ENCODE results near the gene LMAN2L.
A peak's percentile ranks its signal among the peaks of the same experiment; 100 is the strongest.

LMAN2L gene, protein sequence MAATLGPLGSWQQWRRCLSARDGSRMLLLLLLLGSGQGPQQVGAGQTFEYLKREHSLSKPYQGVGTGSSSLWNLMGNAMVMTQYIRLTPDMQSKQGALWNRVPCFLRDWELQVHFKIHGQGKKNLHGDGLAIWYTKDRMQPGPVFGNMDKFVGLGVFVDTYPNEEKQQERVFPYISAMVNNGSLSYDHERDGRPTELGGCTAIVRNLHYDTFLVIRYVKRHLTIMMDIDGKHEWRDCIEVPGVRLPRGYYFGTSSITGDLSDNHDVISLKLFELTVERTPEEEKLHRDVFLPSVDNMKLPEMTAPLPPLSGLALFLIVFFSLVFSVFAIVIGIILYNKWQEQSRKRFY

DNA sequence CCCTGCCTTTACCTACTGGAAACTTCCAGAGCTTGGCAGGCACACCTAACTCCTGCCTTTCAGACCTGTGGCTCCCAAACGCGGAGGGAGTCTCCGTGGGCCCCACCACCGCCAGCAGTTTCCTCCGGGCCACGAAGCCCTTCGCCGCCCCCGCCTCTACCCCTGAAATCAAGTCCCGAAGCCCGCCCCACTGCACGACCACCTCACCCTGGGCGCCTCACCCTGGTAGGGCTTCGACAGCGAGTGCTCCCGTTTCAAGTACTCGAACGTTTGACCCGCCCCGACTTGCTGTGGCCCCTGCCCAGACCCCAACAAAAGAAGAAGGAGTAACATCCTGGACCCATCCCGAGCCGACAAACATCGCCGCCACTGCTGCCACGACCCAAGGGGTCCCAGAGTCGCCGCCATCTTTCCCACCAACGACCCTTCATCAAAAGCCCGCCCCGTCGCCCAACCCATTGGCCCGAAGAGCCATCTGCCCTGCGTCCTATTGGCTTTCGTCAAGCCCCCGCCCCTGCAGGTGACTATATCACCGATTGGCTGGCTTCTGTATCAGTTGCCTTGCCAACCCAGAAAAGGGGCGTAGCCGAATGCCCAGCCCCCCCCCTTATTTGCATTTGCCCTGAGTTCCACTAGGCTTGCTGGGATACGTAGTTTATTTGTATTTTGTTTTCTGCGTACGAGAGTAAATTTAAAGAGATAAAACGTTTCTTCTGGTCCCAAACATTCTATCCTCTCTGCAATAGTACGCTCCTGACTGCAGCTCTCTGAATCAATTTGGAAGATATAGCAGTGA, at the start of gene LMAN2L:
LMAN2L (minus strand) TSS at position 432 of the 796 bp plus-strand sequence; CDS start at position 408, 24 bp downstream.
- DNase-seq, result peak; percentile 81

DNA sequence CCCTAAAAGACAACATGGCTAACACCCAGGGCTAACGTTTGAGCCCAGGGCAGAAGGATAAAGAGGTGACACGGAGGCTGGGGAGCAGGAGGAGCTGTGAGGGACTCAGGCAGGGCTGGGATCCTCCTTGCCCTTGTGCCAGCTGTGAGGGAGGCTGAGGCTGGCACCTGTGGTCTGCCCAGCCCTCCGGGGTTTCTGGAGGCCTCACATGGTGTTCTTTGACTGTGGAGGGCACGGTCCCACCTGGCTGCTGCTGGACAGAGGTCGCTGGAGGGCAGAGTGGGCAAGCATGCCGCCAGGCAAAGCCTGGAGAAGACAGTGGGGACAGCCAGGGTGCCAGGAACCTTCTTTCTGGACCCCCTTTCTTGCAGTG, 49.4 kb upstream of the LMAN2L start:
- DNase-seq, result no peak

DNA sequence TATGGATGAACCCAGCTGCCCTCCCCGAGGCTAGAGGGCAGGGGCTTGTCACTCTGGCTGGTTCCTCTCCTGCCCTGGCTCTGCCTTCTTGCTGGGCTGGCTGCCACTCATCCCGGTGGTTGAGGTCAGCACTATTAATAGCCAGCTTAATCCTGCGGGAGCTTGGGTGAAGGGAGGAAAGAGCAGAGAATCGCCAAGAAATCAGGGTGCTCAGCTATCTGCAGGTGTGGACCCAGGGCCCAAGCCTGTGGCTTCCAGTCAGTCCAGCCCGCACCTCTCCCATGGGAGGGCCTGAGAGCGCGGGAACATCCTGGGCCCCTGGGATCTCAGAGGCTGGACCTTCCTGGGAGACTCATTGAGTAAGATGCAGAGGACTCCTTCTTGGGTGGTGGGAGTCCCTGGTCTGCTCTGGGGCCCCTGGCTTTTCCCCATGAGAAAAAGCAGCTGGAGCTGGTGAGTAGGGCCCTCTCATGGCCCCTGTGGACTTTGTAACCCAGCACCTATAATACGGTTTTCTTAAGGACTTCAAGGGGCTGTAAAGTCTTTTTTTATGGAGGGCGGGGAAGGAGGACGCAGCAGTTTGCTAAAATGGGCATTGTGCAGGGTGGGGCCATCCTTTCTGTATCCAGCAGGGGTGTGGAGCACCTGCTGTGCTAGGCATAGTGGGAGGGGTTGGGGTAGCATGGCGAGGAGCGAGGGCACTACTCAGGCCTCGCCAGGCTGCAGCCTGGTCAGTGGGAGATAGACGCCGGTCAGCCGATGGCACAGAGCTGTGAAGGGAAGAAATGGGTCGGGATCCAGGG, 48.8 kb upstream of the LMAN2L start:
- DNase-seq, result no peak

DNA sequence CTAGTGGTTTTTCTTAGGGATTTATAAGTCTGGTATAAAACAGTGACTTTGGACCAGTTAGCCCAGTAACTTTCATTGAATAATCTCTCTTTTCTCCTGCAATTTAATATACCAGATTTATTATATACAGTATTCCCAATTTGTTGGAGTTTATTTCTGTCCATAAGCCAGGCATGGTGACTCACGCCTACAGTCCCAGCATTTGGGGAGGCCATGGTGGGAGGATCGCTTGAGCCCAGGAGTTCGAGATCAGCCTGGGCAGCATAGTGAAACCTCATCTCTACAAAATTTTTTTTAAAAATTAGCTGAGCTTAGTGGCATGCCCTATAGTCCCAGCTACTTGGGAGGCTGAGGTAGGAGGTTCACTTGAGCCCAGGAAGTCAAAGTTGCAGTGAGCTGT, 47.5 kb upstream of the LMAN2L start:
- no peak for DNase-seq

DNA sequence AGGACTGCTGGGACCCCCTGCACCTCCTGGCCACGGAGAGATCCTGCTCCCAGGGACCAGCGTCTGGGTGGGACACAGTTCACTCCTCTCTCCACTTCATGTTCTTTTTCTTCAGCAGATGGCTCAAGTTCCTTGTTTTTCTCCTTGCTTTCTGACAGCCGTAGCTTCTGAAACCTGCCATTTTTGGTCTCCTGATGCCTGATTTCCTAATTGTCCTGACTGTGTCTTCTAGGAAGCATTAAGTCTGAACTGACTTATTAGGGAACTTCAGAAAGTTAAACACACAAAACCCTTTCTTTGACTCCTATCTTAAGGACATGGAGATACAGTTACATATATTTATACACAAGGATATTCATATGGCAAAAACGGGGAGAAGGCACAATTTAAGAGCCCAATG, 43.5 kb upstream of the LMAN2L start:
- no peak for DNase-seq

DNA sequence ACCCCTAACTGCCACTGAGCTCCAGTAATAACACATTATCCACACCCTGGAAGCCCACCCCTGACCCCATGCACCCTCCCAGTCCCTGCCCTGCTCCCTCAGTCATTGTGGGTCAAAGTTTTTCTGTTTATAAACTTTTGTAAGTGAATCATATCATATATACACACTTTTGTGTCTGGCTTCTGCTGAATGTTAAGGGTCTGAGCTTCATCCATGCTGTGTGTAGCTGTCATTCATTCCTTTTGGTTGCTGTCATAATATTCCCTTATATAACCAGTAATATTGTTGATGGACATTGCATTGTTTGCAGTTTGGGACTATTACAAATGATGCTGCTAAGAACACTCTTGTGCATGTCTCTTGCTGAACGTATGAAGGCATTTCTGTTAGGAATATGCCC, 35.3 kb upstream of the LMAN2L start:
- no peak for DNase-seq

DNA sequence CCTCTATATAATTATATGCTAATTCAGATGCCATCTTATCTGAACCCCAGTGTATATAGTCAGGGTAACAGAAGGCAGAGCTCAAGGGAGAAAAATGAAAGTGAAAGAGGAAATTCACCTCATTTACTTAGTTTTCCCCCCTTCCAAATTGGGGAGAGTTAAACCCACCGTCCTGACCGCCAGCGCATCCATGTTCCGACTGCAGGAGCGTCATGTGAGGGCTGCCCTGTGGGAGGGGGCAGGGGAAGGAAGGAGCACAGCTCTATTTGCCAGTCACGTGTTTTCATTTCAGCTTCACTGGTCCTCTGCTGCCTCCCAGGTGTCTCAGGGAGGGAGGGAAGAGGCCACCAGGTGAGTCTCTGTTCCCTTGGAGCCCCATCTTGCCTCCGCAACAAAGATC, 34.1 kb upstream of the LMAN2L start:
- no peak for DNase-seq

DNA sequence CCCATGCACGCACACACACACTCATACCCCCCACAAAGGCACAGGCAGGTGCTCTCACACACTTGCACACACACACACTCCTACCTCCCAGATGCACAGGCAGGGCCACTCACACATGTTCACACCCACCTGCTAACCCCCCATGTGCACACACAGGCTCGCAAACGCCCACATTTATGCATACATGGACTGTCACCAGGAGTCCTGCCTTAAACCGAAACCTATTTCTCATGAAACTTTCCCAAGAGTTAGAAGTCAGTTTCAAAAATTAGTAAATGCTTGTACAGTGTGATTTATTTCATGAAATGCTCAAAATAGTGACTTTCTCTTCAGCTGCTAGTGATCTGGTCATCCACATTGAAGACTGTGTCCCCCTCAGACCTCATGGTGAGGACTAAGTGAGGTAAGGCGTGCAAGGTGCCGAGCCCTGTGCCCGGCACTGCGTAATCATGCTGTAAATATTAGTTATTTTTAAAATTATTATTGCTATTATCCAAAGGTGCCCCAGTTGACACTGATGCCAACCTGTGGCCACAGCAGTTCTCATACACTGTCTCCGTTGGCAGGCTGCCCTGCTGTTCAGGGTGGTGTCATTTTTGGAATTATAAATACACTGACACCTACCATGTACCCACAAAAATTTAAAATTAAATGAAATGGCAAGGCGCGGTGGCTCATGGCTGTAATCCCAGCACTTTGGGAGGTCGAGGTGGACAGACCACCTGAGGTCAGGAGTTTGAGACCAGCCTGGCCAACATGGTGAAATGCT, 33.2 kb upstream of the LMAN2L start:
- no peak for DNase-seq

DNA sequence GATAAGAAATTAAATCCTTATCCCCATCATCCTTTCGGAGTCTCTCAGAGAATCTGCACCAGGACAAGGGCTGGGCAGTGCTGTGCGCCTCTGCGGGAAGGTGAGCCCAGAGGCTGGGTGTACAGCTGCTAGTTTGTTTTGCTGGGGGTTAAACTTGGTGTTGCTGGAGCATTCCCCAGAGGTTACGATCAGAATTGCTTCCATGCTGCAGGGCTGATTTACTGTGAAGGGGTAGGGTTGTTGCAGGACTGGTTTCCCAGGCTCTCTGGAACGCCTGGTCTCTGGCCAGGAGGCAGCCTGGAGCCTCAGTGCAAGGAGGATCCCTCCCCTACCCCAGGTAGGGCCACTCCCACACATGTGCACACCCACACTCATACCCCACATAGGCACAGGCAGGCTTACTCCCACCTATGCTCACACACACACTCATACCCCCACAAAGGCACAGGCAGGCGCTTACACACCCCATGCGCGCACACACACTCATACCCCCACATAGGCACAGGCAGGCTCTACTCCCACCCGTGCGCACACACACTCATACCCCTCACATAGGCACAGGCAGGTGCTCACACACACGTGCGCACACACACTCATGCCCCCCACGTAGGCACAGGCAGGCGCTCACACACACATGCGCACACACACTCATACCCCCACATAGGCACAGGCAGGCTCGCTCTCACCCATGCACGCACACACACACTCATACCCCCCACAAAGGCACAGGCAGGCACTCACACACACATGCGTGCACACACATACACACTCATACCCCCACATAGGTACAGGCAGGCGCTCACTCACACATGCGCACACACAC, 32.1 kb upstream of the LMAN2L start:
- no peak for DNase-seq

DNA sequence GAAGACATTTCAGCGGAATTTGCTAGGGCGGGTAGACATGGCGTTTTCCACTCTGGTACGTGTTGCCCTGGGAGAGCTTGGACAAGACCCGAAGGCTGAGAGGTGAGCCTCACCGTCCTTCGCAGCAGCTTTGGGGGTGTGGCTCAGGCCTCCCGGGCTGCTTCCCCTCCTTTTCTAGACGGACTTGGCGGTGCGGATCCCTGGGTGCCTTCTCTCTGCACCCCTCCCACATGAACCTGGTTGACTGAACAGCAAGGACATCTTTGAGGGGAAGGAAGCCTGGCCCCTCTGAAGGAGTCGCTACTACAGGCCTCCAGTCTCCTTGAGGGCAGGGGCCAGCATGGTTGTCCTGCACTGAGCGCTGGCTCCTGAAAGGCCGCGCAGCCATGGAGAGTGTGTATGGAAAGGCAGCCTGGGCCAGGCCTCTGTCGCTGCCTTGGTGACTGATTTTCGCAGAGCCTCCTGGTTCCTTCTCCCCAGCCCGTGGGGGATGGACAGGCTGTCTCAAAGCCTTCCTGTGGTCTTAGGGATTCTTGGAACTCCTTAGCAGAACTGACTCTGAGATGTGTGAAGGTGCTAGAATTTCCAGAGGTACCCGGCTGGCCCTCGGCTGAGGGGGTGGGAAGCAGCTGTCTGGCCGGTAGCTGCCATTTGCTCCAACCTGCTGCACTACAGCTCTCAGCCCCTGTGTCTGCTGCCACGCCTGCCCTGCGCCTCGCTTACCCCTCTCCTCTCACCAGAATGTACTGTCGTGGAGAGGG, 30.8 kb upstream of the LMAN2L start:
- no peak for DNase-seq

DNA sequence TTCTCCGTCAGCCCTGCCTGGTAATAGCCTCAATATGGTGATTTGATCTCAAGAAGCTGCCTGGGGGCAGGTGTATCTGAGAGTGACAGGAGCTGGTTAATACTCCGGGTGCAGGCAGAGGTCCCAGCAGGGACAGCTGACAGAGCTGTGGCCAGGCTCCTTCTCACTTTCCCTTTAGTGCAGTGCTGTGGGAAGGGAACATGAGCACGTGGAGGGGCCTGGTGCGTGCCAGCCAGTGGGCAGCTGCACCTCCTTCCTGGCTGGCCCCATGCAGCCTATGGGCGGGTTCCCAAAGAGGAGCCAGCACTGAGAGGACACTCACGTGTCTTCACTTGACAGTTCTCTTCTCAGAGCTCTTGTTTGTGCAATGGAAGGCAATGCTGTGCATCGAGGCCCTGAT, 29.9 kb upstream of the LMAN2L start:
- no peak for DNase-seq

DNA sequence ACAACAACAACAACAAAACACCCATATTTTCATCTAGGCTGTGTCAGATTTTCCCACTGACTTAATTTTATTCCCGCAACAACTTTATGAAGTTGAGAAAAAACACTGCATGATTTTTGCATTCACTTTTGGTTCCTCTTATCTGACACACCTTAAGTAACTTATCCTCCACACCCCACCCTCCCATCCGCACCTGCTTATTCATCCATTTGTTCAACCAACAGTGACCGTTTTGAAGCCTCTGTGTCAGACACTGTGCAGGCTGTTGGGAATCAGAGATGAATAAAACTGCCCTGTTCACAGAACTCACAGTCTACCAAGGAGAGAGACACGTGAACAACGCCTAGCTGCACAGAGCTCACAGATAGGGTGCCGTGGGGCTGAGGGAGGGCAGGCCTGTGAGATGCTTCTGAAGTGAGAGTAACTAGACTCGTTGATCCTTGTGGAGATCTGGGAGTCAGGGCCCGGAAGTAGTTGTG, 28.3 kb upstream of the LMAN2L start:
- DNase-seq, result no peak

DNA sequence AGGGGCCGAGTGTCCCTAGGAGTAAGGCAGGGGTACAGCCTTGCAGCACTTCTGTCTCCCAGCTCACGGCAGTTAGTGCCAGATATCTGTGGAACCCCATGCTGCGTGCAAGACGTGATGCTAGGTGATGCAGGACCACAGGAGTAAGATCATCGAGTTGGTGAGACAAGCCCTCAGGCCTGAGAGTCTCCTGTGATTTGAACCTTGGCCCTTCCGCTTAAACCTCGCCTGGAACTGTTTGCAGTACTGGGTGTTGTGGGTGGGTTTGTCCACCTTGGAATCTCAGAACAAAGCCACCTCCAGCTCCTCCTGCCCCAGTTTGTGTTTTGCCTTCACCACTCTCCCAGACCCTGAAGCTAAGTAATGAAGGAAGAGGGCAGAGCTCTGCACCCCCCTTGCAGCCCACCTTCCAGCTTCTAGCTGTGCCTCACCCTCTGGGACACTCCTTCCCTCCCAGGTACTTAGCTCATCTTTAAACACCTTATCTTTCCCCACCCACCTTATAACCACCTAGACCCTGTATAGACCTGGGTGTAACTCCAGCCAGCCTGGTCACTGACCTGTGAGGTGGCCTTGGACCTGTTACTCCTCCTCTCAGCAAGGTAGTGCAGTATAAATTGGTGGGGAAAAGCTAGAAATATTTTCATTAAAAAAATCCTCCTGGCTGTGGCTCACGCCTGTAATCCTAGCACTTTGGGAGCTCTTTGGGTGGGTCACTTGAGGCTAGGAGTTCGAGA, 27.4 kb upstream of the LMAN2L start:
- no peak for DNase-seq

DNA sequence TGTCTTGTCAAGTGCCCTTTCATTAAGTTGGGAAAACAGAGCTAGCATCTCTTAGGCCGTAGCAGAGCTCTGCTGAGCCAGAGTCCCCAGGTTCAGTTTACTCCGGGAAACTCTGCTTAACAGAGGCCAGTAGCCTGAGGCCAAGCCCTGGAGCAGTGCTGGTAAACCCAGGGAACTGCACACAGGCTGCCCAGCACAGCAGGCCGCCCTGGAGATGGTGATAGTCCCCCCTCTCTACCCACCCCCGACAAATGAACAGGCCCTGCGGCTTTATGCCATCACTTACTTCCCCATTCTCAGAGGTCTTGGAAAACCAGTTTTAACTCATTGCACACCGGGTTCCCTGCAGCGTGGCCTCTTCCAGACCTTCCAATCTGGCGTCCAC, 24.4 kb upstream of the LMAN2L start:
- DNase-seq, result no peak

DNA sequence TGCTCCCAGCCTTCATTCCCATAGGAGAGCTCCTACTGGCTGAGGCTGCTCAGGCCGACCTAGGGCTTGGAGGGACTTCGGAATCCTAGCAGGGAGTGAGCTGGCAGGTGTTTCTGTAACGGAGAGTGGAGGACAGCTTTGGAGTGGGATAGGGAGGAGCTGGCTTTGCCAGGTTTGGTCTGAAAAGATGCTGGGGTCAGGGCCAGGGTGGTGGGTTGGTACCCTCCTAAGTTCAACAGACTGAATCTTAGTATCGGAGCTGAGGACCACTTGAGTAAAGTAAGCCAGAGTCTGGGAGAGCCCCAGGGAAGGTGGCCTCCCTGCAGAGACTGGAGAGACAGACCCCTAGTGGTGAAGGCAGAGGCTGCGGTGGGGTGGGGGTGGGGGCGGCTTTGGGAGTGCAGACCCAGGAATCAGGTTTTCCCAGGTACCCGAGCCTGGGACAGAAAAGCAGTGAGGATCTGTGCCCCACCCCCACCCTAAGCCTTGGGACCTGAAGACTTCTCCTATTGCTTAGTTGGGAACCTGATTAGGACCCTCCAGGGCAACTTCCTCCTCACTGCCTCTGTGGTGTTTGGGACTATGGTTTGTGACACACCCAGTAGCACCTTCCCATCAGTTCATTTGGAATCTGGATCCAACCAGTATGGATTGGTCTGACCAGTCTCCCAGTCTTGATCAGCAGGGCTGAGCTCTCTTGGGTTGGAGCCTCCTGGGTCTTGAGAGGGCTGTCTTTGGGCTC, 23.8 kb upstream of the LMAN2L start:
- no peak for DNase-seq

DNA sequence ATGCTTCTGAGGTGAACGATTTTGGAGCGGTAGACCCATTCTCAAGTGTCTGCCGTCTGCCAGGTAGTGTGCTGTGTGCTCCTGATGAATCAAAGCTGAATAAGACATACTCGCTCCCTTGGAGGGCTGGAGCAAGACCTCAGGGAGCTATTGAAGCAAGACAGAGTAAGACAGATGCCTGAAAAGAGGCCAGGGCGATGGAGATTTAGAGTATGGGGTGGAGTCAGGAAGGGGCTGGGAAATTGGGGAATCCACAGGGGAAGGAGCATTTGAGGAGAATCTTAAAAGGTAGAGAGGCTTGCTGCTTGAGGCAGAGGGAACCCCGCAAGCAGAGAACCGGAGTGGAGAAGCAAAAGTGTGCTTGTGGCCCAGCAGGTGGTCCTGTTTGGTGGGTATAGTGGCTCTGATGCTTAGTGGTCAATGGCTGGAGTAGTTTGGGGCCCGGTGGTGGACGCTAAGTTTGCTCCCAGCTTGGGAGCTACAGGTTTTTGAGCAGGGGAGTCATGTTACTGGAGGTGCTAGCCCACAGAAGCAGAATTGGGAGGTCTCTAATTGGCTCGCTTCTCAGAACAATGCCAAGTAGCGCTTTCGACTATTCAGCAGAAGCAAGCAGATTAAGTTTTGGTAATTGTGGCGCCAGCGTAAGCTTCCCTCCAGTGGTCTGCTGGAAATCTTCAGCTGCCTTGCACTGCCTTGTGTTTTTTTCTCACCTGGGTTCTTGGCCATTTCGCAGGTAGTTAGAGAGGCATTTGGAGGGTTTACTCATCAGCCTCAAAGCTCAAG, 22.9 kb upstream of the LMAN2L start:
- DNase-seq, result peak; percentile 12

DNA sequence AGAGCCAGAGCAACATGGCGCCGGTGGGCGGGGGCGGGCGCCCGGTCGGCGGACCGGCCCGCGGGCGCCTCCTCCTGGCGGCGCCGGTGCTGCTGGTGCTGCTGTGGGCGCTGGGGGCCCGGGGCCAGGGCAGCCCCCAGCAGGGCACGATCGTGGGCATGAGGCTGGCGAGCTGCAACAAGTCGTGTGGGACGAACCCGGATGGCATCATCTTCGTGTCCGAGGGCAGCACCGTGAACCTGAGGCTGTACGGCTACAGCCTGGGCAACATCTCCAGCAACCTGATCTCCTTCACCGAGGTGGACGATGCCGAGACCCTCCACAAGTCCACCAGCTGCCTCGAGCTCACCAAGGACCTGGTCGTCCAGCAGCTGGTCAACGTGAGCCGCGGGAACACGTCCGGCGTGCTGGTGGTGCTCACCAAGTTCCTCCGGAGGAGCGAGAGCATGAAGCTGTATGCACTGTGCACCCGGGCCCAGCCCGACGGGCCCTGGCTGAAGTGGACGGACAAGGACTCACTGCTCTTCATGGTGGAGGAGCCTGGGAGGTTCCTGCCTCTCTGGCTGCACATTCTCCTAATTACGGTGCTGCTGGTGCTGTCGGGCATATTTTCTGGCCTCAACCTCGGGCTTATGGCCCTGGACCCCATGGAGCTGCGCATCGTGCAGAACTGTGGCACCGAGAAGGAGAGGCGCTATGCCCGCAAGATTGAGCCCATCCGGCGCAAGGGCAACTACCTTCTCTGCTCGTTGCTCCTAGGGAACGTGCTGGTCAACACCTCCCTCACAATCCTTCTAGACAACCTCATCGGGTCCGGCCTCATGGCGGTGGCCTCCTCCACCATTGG, 21.3 kb upstream of the LMAN2L start:
- no peak for DNase-seq

Data from NCI-H748 treated with DMSO at 0.1 percent for 48 hours (cell line).